AG09319 (cell line): ENCODE data around the gene CEP70.

Experiments
- DNase-seq: peaks from one replicate; pipeline ENCODE4 v3.0.0-alpha.2; 2010; ENCODE audit warnings: low read depth; ENCODE audit errors: extremely low read depth
- TF ChIP-seq, protein P1 (sequence below): IDR thresholded peaks from 2 replicates; pipeline ENCODE4 v1.5.1; 2011; ENCODE audit warnings: low read depth, mild to moderate bottlenecking, inconsistent platforms, low read length, moderate library complexity

CEP70 gene

GRCh38 chr3:138479438-138479863 is 114.6 kb downstream of the CEP70 start:
- peak; percentile 10 for DNase-seq
- TF ChIP-seq, protein P1, sequence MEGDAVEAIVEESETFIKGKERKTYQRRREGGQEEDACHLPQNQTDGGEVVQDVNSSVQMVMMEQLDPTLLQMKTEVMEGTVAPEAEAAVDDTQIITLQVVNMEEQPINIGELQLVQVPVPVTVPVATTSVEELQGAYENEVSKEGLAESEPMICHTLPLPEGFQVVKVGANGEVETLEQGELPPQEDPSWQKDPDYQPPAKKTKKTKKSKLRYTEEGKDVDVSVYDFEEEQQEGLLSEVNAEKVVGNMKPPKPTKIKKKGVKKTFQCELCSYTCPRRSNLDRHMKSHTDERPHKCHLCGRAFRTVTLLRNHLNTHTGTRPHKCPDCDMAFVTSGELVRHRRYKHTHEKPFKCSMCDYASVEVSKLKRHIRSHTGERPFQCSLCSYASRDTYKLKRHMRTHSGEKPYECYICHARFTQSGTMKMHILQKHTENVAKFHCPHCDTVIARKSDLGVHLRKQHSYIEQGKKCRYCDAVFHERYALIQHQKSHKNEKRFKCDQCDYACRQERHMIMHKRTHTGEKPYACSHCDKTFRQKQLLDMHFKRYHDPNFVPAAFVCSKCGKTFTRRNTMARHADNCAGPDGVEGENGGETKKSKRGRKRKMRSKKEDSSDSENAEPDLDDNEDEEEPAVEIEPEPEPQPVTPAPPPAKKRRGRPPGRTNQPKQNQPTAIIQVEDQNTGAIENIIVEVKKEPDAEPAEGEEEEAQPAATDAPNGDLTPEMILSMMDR = peak; percentile 91

DNA sequence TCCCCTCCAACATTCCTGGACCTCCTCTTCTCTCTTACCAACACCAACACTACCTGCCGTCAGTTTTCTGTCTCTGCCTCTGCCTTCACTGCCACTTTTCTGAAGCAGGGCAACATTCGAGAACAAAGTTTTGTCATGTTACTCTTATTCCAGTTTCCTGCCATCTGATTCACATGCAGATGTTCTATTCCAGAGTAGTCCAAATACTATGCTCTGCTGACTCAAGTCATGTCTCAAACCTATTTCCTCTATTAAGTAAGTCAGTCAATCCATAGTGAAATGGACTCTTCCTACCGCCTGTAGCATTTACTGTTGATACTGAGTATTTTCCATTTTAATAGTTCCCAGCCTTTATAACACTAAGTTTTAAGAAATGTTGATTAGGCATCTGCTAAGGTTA is 116.3 kb downstream of the CEP70 start:
- TF ChIP-seq, protein P1 = no peak
- no peak for DNase-seq

- TF ChIP-seq, protein P1 = no peak
- DNase-seq = no peak
These were observed 116.9 kb downstream of the CEP70 start for GRCh38 chr3:138477120-138477519.

- DNase-seq = no peak
- TF ChIP-seq, protein P1 = no peak
These were observed 117.5 kb downstream of the CEP70 start for GRCh38 chr3:138476526-138476925.

DNA sequence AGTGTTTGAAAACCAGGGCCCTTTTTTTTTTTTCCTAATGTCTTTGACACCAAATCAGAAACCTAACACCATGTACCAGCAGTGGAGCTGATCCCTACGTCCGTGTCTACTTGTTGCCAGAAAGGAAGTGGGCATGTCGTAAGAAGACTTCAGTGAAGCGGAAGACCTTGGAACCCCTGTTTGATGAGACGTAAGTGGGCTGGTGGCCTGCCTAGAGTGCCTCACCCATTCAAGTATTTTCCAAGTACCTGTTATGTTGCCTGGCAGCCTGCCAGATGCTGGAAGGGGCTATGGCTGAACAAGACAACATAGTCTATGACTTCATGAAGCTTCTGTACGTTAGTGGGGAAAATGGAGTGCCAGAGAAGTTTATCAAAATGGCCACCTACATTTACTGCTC is 119.9 kb downstream of the CEP70 start:
- DNase-seq = no peak
- TF ChIP-seq, protein P1 = no peak

DNA sequence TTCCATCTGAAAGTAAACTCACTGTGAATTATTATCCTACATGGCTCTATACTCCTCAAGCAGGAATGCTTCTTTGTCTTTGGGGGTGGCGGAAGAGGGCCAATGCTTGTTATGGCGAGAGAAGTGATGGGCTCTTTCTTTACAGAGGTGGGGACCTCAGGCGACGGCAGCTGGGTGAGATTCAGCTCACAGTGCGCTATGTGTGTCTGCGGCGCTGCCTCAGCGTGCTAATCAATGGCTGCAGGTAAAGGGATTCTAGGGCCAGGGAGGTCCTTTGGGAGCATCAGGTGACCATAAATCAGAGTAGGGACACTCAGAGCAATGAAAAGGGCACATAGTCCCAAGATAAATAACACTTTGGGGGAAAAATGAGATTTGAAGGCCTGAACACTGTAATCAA is 120.7 kb downstream of the CEP70 start:
- DNase-seq = no peak
- TF ChIP-seq, protein P1 = no peak

GRCh38 chr3:138472141-138472825 is 121.8 kb downstream of the CEP70 start:
- DNase-seq = no peak
- TF ChIP-seq, protein P1 = no peak
